Liver (tissue), 9 donors: ENCODE measurements around the gene USP24. TPM values are rescaled to one million over a fixed set of nuclear protein-coding genes. Genes with fewer than 3 reads are reported as not detected.

Source experiments
- DNase-seq: peaks from one replicate; pipeline ENCODE4 v3.0.0-alpha.2; 2017; ENCODE audit warnings: low spot score
- H3K27ac ChIP-seq, 2 donors: one replicate each; pipeline ENCODE4 v1.7.0; 2013; ENCODE audit warnings: inconsistent platforms in 2 of 2, low read length in 2 of 2, control low read depth in 1 of 2, low read depth in 1 of 2, mild to moderate bottlenecking in 1 of 2
- H3K27me3 ChIP-seq, 4 donors: one replicate each; pipeline versions ENCODE4 v1.6.1 to v1.7.0; 2013; ENCODE audit warnings: low read length in 3 of 4, inconsistent platforms in 1 of 4, mild to moderate bottlenecking in 1 of 4, moderate library complexity in 1 of 4; ENCODE audit not compliant: control insufficient read depth in 4 of 4, insufficient read depth in 4 of 4
- H3K36me3 ChIP-seq, 4 donors: one replicate each; pipeline versions ENCODE4 v1.6.1 to v1.7.0; 2013; ENCODE audit warnings: low read length in 3 of 4, mild to moderate bottlenecking in 3 of 4, low read depth in 1 of 4, moderate library complexity in 1 of 4; ENCODE audit not compliant: control insufficient read depth in 4 of 4, insufficient read depth in 3 of 4
- H3K4me1 ChIP-seq, 4 donors: one replicate each; pipeline versions ENCODE4 v1.6.1 to v1.7.0; 2013; ENCODE audit warnings: low read length in 3 of 4, mild to moderate bottlenecking in 3 of 4, moderate library complexity in 1 of 4; ENCODE audit not compliant: control insufficient read depth in 4 of 4, insufficient read depth in 4 of 4
- H3K4me3 ChIP-seq, 3 donors: one replicate each; pipeline versions ENCODE4 v1.6.1 to v1.7.0; 2013; ENCODE audit warnings: low read length in 3 of 3, control low read depth in 1 of 3, low read depth in 1 of 3, mild to moderate bottlenecking in 1 of 3
- H3K9ac ChIP-seq, 2 donors: one replicate each; pipeline ENCODE4 v1.7.0; 2013; ENCODE audit warnings: low read length in 2 of 2, mild to moderate bottlenecking in 2 of 2, moderate library complexity in 2 of 2, control low read depth in 1 of 2, low read depth in 1 of 2
- H3K9me3 ChIP-seq, 4 donors: one replicate each; pipeline versions ENCODE4 v1.6.1 to v1.7.0; 2013; ENCODE audit warnings: low read length in 3 of 4; ENCODE audit not compliant: control insufficient read depth in 4 of 4
- FOXA1 ChIP-seq: IDR thresholded peaks from 2 replicates; pipeline ENCODE4 v1.6.1; 2016; ENCODE audit warnings: antibody characterized with exemption
- FOXA2 ChIP-seq: IDR thresholded peaks from 2 replicates; pipeline ENCODE4 v1.6.1; 2016; ENCODE audit warnings: antibody characterized with exemption
- GABPA ChIP-seq, 2 donors: IDR thresholded peaks in 1 of 2; conservative IDR thresholded peaks in 1 of 2; 2 replicates each; pipeline ENCODE4 v1.6.1; 2016; ENCODE audit warnings: antibody characterized with exemption in 2 of 2, mild to moderate bottlenecking in 1 of 2, moderate library complexity in 1 of 2
- HNF4A ChIP-seq, 2 donors: conservative IDR thresholded peaks; 2 replicates each; pipeline ENCODE4 v1.6.1; 2016; ENCODE audit warnings: antibody characterized with exemption in 2 of 2, mild to moderate bottlenecking in 2 of 2
- RXRA ChIP-seq, 2 donors: IDR thresholded peaks; 2 replicates each; pipeline ENCODE4 v1.6.1; 2017 to 2018; ENCODE audit warnings: antibody characterized with exemption in 2 of 2, mild to moderate bottlenecking in 1 of 2
- SP1 ChIP-seq: IDR thresholded peaks from 2 replicates; pipeline ENCODE4 v1.6.1; 2018; ENCODE audit warnings: antibody characterized with exemption, mild to moderate bottlenecking
- YY1 ChIP-seq: IDR thresholded peaks from 2 replicates; pipeline ENCODE4 v1.6.1; 2016; ENCODE audit warnings: antibody characterized with exemption, mild to moderate bottlenecking
- WGBS: extraction: QIAGEN DNeasy Blood & Tissue Kit; methylation state at CpG from one replicate; pipeline ENCODE4 v1.1.7; 2013; 5-methylcytosine and 5-hydroxymethylcytosine counted together
- polyA plus RNA-seq, 2 donors: library from polyadenylated mRNA; stranded (reverse) in 1 of 2; unstranded in 1 of 2; fragments of 200-250 nt in 1 of 2; fragments of >200 nt in 1 of 2; fragmentation: Nextera tagmentation in 1 of 2; extraction: Ambion mirVana in 1 of 2; gene quantifications; one replicate each; pipeline versions ENCODE4 v1.2.1 to v1.2.3, GENCODE V29; 2013 to 2015
- total RNA-seq, 2 donors: library from RNA; depleted of rRNA; stranded (reverse); fragments of >200 nt; gene quantifications; one replicate each; pipeline ENCODE4 v1.2.3, GENCODE V29; 2014
- TF ChIP-seq, protein P1 (sequence below): IDR thresholded peaks from 2 replicates; pipeline ENCODE4 v1.6.1; 2016; ENCODE audit warnings: antibody characterized with exemption, mild to moderate bottlenecking
- TF ChIP-seq, protein P2 (sequence below): IDR thresholded peaks from 2 replicates; pipeline ENCODE4 v1.6.1; 2016; ENCODE audit warnings: antibody characterized with exemption
- TF ChIP-seq, protein P3 (sequence below): IDR thresholded peaks from 2 replicates; pipeline ENCODE4 v1.6.1; 2016; ENCODE audit warnings: antibody characterized with exemption
- TF ChIP-seq, protein P4 (sequence below): IDR thresholded peaks from 2 replicates; pipeline ENCODE4 v1.6.1; 2016; ENCODE audit warnings: antibody characterized with exemption
- donor health status: healthy.
- donor health status: healthy.
- donor health status: healthy.
- donor health status: healthy.
- donor health status: healthy.

USP24 gene
- total and polyA plus RNA-seq, 4 donors = 7.0 to 75.8 (median 20.3) TPM

DNA sequence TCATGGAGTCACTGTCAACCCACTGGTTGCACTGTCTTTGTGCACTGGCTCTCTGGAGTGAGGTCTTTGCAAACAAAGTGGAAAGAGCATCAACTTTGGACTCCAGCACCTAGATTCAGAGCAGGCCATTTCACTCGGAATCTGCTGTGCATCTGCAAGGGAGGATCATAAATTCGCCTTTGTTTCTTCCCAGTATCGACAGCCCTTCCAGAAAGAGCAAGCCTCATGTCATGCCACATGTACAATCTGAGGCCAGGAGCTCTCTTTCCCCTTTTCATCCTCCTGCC, 176.7 kb downstream of the USP24 start:
- no peak for DNase-seq
- 66% methylated on average over 3 of the region's 3 CpGs for WGBS
- H3K27ac ChIP-seq = no peak overlapping the region
- no peak overlapping the region for H3K9ac ChIP-seq
- peaks cover 8 to 70% (median 56%) of the 10 kb centered on the region in 4 donors for H3K4me1 ChIP-seq
- H3K9me3 ChIP-seq = no peaks in the 10 kb centered on the region
- H3K27me3 ChIP-seq = no peaks in the 10 kb centered on the region
- no peak overlapping the region for H3K4me3 ChIP-seq
- H3K36me3 ChIP-seq = no peaks in the 10 kb centered on the region
- TF ChIP-seq, protein P1, sequence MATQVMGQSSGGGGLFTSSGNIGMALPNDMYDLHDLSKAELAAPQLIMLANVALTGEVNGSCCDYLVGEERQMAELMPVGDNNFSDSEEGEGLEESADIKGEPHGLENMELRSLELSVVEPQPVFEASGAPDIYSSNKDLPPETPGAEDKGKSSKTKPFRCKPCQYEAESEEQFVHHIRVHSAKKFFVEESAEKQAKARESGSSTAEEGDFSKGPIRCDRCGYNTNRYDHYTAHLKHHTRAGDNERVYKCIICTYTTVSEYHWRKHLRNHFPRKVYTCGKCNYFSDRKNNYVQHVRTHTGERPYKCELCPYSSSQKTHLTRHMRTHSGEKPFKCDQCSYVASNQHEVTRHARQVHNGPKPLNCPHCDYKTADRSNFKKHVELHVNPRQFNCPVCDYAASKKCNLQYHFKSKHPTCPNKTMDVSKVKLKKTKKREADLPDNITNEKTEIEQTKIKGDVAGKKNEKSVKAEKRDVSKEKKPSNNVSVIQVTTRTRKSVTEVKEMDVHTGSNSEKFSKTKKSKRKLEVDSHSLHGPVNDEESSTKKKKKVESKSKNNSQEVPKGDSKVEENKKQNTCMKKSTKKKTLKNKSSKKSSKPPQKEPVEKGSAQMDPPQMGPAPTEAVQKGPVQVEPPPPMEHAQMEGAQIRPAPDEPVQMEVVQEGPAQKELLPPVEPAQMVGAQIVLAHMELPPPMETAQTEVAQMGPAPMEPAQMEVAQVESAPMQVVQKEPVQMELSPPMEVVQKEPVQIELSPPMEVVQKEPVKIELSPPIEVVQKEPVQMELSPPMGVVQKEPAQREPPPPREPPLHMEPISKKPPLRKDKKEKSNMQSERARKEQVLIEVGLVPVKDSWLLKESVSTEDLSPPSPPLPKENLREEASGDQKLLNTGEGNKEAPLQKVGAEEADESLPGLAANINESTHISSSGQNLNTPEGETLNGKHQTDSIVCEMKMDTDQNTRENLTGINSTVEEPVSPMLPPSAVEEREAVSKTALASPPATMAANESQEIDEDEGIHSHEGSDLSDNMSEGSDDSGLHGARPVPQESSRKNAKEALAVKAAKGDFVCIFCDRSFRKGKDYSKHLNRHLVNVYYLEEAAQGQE = peak; percentile 3
- peak; percentile 53 for TF ChIP-seq SP1
- no peak for TF ChIP-seq GABPA (IDR thresholded peaks at IDR 0.05 in 1 of 2, conservative IDR thresholded peaks at IDR 0.05 in 1 of 2)
- TF ChIP-seq HNF4A (conservative IDR thresholded peaks at IDR 0.05) = peak; percentile 50 to 66

DNA sequence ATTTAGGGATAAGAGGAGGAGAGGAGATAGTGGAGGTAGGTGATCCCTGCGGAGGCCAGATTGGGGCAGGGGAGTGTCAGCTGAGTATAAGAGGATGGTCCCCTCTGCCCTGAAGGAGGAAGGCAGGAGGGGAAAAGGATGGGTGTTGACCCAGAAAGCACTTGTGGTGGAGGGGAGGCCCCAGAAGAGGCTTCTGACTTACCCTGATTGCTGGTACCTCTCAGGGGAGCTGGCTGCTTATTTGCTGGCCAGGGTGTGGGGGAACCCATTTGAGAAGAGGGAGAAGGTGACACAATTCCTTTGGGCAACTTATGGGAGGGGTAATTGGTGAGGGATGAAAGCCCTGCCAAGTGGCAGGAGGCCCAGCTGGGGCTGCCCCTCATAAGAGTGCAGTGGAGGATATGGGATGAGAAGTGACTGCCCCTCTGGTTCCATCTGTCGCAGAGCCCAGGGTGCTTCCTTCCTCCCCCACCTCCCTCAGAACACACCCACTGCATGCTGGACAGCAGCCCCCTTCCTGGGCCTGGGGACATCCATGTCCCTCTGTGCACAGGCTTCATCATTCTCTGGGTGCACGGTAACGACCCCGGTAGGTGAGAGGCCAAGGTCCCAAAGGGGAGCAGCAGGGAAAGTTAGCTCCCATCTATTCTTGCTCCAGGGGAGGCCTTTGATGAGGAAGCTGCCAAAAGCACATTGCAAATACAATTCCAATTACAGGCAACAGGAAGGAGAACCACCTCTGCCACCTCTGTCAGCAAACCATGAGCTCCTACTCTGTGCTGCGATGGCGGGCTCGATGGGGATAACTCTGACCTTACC, 177.2 kb downstream of the USP24 start:
- TF ChIP-seq, protein P1 = peak; percentile 16
- TF ChIP-seq GABPA (IDR thresholded peaks at IDR 0.05 in 1 of 2, conservative IDR thresholded peaks at IDR 0.05 in 1 of 2) = no peak
- Histone ChIP-seq H3K4me1 (peaks cover 8 to 70% (median 56%) of the 10 kb centered on the region in 4 donors), H3K4me3 (no peak overlapping the region), H3K9me3 (no peaks in the 10 kb centered on the region), H3K27ac (no peak overlapping the region), H3K27me3 (no peaks in the 10 kb centered on the region), H3K36me3 (no peaks in the 10 kb centered on the region), H3K9ac (no peak overlapping the region)
- no peak for DNase-seq
- WGBS = 75% methylated on average over 8 of the region's 8 CpGs

DNA sequence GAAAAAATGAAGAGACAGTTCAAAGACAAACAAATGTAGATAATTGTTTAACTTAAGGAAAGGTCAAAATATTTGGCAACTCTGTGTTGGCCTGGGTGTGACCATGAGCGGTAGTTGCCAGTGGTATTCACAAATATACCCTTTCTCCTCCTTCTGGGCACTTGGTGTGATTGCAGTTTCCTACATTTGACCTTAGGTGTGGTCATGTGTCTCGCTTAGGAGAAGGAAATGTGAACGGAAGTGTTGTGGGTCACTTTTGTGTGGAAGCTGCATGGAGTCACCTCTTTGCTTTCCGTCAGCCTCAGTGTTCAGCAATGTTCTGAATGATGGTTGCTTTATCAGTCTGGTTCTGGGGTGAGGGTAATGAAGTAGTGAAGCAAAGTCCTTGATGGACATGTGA, 179.3 kb downstream of the USP24 start:
- no peak for DNase-seq
- Histone ChIP-seq H3K27ac (no peak overlapping the region), H3K4me1 (peaks cover 15 to 62% (median 42%) of the 10 kb centered on the region in 4 donors), H3K9ac (no peak overlapping the region), H3K27me3 (no peaks in the 10 kb centered on the region), H3K36me3 (no peaks in the 10 kb centered on the region), H3K4me3 (no peak overlapping the region), H3K9me3 (no peaks in the 10 kb centered on the region)
- WGBS = 31% methylated on average over 4 of the region's 4 CpGs
- TF ChIP-seq, protein P1 = peak; percentile 19
- TF ChIP-seq FOXA1 (no peak), GABPA (IDR thresholded peaks at IDR 0.05 in 1 of 2, conservative IDR thresholded peaks at IDR 0.05 in 1 of 2) (no peak), RXRA (IDR thresholded peaks at IDR 0.05) (peak; percentile 73 to 77), FOXA2 (no peak), YY1 (peak; percentile 36), HNF4A (conservative IDR thresholded peaks at IDR 0.05) (peak; percentile 55 to 67), SP1 (peak; percentile 47)
- TF ChIP-seq, protein P2, sequence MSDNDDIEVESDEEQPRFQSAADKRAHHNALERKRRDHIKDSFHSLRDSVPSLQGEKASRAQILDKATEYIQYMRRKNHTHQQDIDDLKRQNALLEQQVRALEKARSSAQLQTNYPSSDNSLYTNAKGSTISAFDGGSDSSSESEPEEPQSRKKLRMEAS = peak; percentile 70
- TF ChIP-seq, protein P3, sequence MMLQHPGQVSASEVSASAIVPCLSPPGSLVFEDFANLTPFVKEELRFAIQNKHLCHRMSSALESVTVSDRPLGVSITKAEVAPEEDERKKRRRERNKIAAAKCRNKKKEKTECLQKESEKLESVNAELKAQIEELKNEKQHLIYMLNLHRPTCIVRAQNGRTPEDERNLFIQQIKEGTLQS = no peak
- TF ChIP-seq, protein P4, sequence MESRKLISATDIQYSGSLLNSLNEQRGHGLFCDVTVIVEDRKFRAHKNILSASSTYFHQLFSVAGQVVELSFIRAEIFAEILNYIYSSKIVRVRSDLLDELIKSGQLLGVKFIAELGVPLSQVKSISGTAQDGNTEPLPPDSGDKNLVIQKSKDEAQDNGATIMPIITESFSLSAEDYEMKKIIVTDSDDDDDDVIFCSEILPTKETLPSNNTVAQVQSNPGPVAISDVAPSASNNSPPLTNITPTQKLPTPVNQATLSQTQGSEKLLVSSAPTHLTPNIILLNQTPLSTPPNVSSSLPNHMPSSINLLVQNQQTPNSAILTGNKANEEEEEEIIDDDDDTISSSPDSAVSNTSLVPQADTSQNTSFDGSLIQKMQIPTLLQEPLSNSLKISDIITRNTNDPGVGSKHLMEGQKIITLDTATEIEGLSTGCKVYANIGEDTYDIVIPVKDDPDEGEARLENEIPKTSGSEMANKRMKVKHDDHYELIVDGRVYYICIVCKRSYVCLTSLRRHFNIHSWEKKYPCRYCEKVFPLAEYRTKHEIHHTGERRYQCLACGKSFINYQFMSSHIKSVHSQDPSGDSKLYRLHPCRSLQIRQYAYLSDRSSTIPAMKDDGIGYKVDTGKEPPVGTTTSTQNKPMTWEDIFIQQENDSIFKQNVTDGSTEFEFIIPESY = no peak
